ENCODE measurements around the gene ENDOV. TPM values are rescaled to one million over a fixed set of nuclear protein-coding genes. Genes with fewer than 3 reads are reported as not detected.

The ENDOV gene
- total RNA-seq, 1 experiment from 2014 or later, result 28.0 TPM

GRCh38 chr17:80468242-80468641, 53.3 kb downstream of the ENDOV start:
- Mint-ChIP-seq H3K36me3 (ENCODE audit: insufficient read depth, unreplicated experiment) (no peaks in the 10 kb centered on the region), H3K9me3 (ENCODE audit: unreplicated experiment) (no peaks in the 10 kb centered on the region), H3K4me3 (ENCODE audit: unreplicated experiment) (no peak overlapping the region), H3K27me3 (ENCODE audit: insufficient read depth, unreplicated experiment) (peaks cover 83% of the 10 kb centered on the region), H3K4me1 (ENCODE audit: insufficient read depth, unreplicated experiment) (no peaks in the 10 kb centered on the region), H3K27ac (ENCODE audit: low read depth, unreplicated experiment) (no peak overlapping the region)
- no TSS peak for BruUV-seq (replicated peaks)
- ChIA-PET POLR2A (interaction anchor here (1.5 kb wide), 1 partner anchor 13 kb away, joined by 6 read pairs; no protein-coding TSS in a partner anchor), CTCF (no interaction called here)
- no peak for TF ChIP-seq CTCF (IDR thresholded peaks at IDR 0.05; ENCODE audit: unreplicated experiment)
- intact Hi-C loops (cut with micrococcal nuclease), result no loop called here
- no peak for DNase-seq (ENCODE audit: unreplicated experiment)

GRCh38 chr17:80468781-80469493, 54.0 kb downstream of the ENDOV start:
- no TSS peak for BruUV-seq (replicated peaks)

DNA sequence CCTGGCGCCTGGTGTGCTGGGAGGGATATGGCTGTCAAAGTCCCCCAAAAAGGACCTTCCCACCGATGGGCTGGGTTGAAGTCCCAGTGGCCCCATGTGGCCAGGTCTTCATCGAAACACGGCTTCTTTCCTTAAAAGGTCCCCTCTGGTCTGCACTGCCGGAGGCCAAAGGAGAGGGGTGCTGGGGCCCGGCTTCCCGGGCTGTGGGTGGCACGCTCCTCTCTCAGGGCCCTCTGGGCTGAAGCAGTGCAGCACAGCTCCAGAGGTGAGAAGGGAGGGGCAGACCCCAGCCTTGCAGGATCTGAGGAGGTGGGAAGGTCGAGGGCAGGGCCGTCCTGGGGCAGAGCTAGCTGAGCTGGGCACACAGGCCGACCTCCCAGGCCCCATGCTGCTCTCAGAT, 54.7 kb downstream of the ENDOV start:
- ChIA-PET CTCF (interaction anchor here (0.5 kb wide), 1 partner anchor 24 kb away, joined by 3 read pairs; no protein-coding TSS in a partner anchor), POLR2A (no interaction called here)
- no peak overlapping the region for H3K4me3 Mint-ChIP-seq (ENCODE audit: unreplicated experiment)
- H3K4me1 Mint-ChIP-seq (ENCODE audit: insufficient read depth, unreplicated experiment), result peaks cover 5% of the 10 kb centered on the region
- DNase-seq (ENCODE audit: unreplicated experiment), result no peak
- no peak for TF ChIP-seq CTCF (IDR thresholded peaks at IDR 0.05; ENCODE audit: unreplicated experiment)
- peaks cover 97% of the 10 kb centered on the region for H3K27me3 Mint-ChIP-seq (ENCODE audit: insufficient read depth, unreplicated experiment)
- intact Hi-C loops (cut with micrococcal nuclease), result loop anchor here (10.0 kb wide), 1 partner anchor 365 kb away; no protein-coding TSS in a partner anchor
- H3K27ac Mint-ChIP-seq (ENCODE audit: low read depth, unreplicated experiment), result no peak overlapping the region
- no peaks in the 10 kb centered on the region for H3K36me3 Mint-ChIP-seq (ENCODE audit: insufficient read depth, unreplicated experiment)
- no TSS peak for BruUV-seq (replicated peaks)
- no peaks in the 10 kb centered on the region for H3K9me3 Mint-ChIP-seq (ENCODE audit: unreplicated experiment)

More at GRCh38 chr17:80468781-80469493, 54.0 kb downstream of the ENDOV start:
- Mint-ChIP-seq H3K4me1 (ENCODE audit: insufficient read depth, unreplicated experiment) (no peaks in the 10 kb centered on the region), H3K4me3 (ENCODE audit: unreplicated experiment) (no peak overlapping the region), H3K36me3 (ENCODE audit: insufficient read depth, unreplicated experiment) (no peaks in the 10 kb centered on the region), H3K27me3 (ENCODE audit: insufficient read depth, unreplicated experiment) (peaks cover 89% of the 10 kb centered on the region), H3K27ac (ENCODE audit: low read depth, unreplicated experiment) (no peak overlapping the region), H3K9me3 (ENCODE audit: unreplicated experiment) (no peaks in the 10 kb centered on the region)
- intact Hi-C loops (cut with micrococcal nuclease), result no loop called here
- no peak for TF ChIP-seq CTCF (IDR thresholded peaks at IDR 0.05; ENCODE audit: unreplicated experiment)
- POLR2A ChIA-PET, result no interaction called here
- CTCF ChIA-PET, result interaction anchor here (0.5 kb wide), 1 partner anchor 24 kb away, joined by 3 read pairs; no protein-coding TSS in a partner anchor
- no peak for DNase-seq (ENCODE audit: unreplicated experiment)

- TF ChIP-seq CTCF (IDR thresholded peaks at IDR 0.05; ENCODE audit: unreplicated experiment), result no peak
- no peak overlapping the region for H3K4me3 Mint-ChIP-seq (ENCODE audit: unreplicated experiment)
- no TSS peak for BruUV-seq (replicated peaks)
- H3K4me1 Mint-ChIP-seq (ENCODE audit: insufficient read depth, unreplicated experiment), result peaks cover 9% of the 10 kb centered on the region
- no peak for DNase-seq (ENCODE audit: unreplicated experiment)
- no peaks in the 10 kb centered on the region for H3K9me3 Mint-ChIP-seq (ENCODE audit: unreplicated experiment)
- H3K36me3 Mint-ChIP-seq (ENCODE audit: insufficient read depth, unreplicated experiment), result no peaks in the 10 kb centered on the region
- CTCF ChIA-PET, result no interaction called here
- no peak overlapping the region for H3K27ac Mint-ChIP-seq (ENCODE audit: low read depth, unreplicated experiment)
- H3K27me3 Mint-ChIP-seq (ENCODE audit: insufficient read depth, unreplicated experiment), result peaks cover 98% of the 10 kb centered on the region
- POLR2A ChIA-PET, result interaction anchor here (2.4 kb wide), 1 partner anchor 16 kb away, joined by 9 read pairs; no protein-coding TSS in a partner anchor
- intact Hi-C loops (cut with micrococcal nuclease), result loop anchor here (10.0 kb wide), 1 partner anchor 364 kb away; no protein-coding TSS in a partner anchor
Observed at GRCh38 chr17:80470603-80471002, 55.6 kb downstream of the ENDOV start.

All from MCF 10A (cell line).